Hepatocyte (in vitro differentiated cells): ENCODE results near the gene KRT84. TPM values are rescaled to one million over a fixed set of nuclear protein-coding genes. Genes with fewer than 3 reads are reported as not detected.

Source experiments
- DNase-seq: peaks from one replicate; pipeline ENCODE4 v3.0.0-alpha.2; 2016; ENCODE audit warnings: low spot score
- H2AFZ ChIP-seq: fragments of 200-600 bp; sonication (generic); 2 replicates; pipeline ENCODE4 v1.6.0; 2016; ENCODE audit warnings: antibody characterized with exemption, mild to moderate bottlenecking
- H3K27ac ChIP-seq: fragments of 200-600 bp; sonication (generic); 2 replicates; pipeline ENCODE4 v1.5.1; 2016; ENCODE audit warnings: mild to moderate bottlenecking
- H3K27me3 ChIP-seq: fragments of 200-600 bp; sonication (generic); 2 replicates; pipeline ENCODE4 v1.6.1; 2016
- H3K36me3 ChIP-seq: fragments of 200-600 bp; sonication (generic); replicated peaks from 2 replicates; pipeline ENCODE4 v1.5.1; 2016; ENCODE audit warnings: low read depth; ENCODE audit not compliant: insufficient read depth
- H3K4me1 ChIP-seq: fragments of 200-600 bp; sonication (generic); 2 replicates; pipeline ENCODE4 v1.5.1; 2016; ENCODE audit warnings: mild to moderate bottlenecking, moderate library complexity; ENCODE audit not compliant: insufficient read depth
- H3K4me2 ChIP-seq: fragments of 200-600 bp; sonication (generic); 2 replicates; pipeline ENCODE4 v1.6.0; 2016
- H3K4me3 ChIP-seq: fragments of 200-600 bp; sonication (generic); 2 replicates; pipeline ENCODE4 v1.5.1; 2016; ENCODE audit warnings: mild to moderate bottlenecking
- H3K79me2 ChIP-seq: fragments of 200-600 bp; sonication (generic); 2 replicates; pipeline ENCODE4 v1.6.0; 2017; ENCODE audit warnings: mild to moderate bottlenecking
- H3K9me2 ChIP-seq: fragments of 200-600 bp; sonication (generic); replicated peaks from 2 replicates; pipeline ENCODE4 v1.6.0; 2017; ENCODE audit warnings: mild to moderate bottlenecking; ENCODE audit not compliant: insufficient read depth
- H3K9me3 ChIP-seq: fragments of 200-600 bp; sonication (generic); 2 replicates; pipeline ENCODE4 v1.5.1; 2016; ENCODE audit warnings: low read depth, mild to moderate bottlenecking
- H4K20me1 ChIP-seq: fragments of 200-600 bp; sonication (generic); 2 replicates; pipeline ENCODE4 v1.6.0; 2016; ENCODE audit warnings: mild to moderate bottlenecking; ENCODE audit not compliant: insufficient read depth, poor library complexity, severe bottlenecking
- CTCF ChIP-seq: fragments of 200-600 bp; sonication (generic); IDR thresholded peaks from 2 replicates; pipeline ENCODE4 v1.5.1; 2016; ENCODE audit warnings: antibody characterized with exemption, mild to moderate bottlenecking; ENCODE audit not compliant: poor library complexity
- EZH2 ChIP-seq: fragments of 200-600 bp; sonication (generic); IDR thresholded peaks from 2 replicates; pipeline ENCODE4 v1.6.1; 2016; ENCODE audit warnings: antibody characterized with exemption, mild to moderate bottlenecking, borderline replicate concordance
- EZH2phosphoT487 ChIP-seq: fragments of 200-600 bp; sonication (generic); IDR thresholded peaks from one replicate; pipeline ENCODE4 v1.6.1; 2018; ENCODE audit warnings: antibody characterized with exemption, mild to moderate bottlenecking, low read depth, moderate library complexity; ENCODE audit not compliant: unreplicated experiment, severe bottlenecking
- WGBS: methylation state at CpG from one replicate; pipeline ENCODE4 v1.1.6; 2016; ENCODE audit warnings: low lambda C conversion rate; ENCODE audit errors: missing lambda C conversion rate; 5-methylcytosine and 5-hydroxymethylcytosine counted together
- polyA plus RNA-seq: library from polyadenylated mRNA; unstranded; fragments of >200 nt; fragmentation: Nextera tagmentation; extraction: Ambion mirVana; gene quantifications from 2 replicates; pipeline ENCODE4 v1.2.1, GENCODE V29; 2016
- total RNA-seq: library from RNA; depleted of rRNA; stranded (reverse); fragments of >200 nt; gene quantifications from 2 replicates; pipeline ENCODE4 v1.2.3, GENCODE V29; 2014

KRT84 gene
- total and polyA plus RNA-seq, 2 experiments from 2014 or later: not detected

GRCh38 chr12:52369809-52370208 lies 15.6 kb downstream of the KRT84 start:
- H3K4me1 ChIP-seq: peaks cover 3% of the 10 kb centered on the region
- no peak overlapping the region for H3K4me3 ChIP-seq
- no peaks in the 10 kb centered on the region for H3K9me2 ChIP-seq
- no peak for TF ChIP-seq CTCF
- no peak for TF ChIP-seq EZH2
- no peak for TF ChIP-seq EZH2phosphoT487
- no peaks in the 10 kb centered on the region for H3K36me3 ChIP-seq
- peaks cover 3% of the 10 kb centered on the region for H3K27me3 ChIP-seq
- DNase-seq: no peak
- 87% methylated on average over 6 of the region's 6 CpGs for WGBS
- H3K9me3 ChIP-seq: no peaks in the 10 kb centered on the region
- no peak overlapping the region for H3K4me2 ChIP-seq
- no peaks in the 10 kb centered on the region for H4K20me1 ChIP-seq
- no peaks in the 10 kb centered on the region for H3K79me2 ChIP-seq
- no peak overlapping the region for H3K27ac ChIP-seq
- no peak overlapping the region for H2AFZ ChIP-seq

- 60% methylated on average over 3 of the region's 3 CpGs for WGBS
- Histone ChIP-seq H4K20me1 (no peaks in the 10 kb centered on the region), H2AFZ (no peak overlapping the region), H3K9me3 (no peaks in the 10 kb centered on the region), H3K79me2 (no peaks in the 10 kb centered on the region), H3K27me3 (peaks cover 3% of the 10 kb centered on the region), H3K36me3 (no peaks in the 10 kb centered on the region), H3K27ac (no peak overlapping the region), H3K4me3 (no peak overlapping the region), H3K4me2 (no peak overlapping the region), H3K4me1 (peaks cover 3% of the 10 kb centered on the region), H3K9me2 (no peaks in the 10 kb centered on the region)
- TF ChIP-seq EZH2phosphoT487: no peak
- no peak for TF ChIP-seq EZH2
- no peak for TF ChIP-seq CTCF
- no peak for DNase-seq
These were observed 16.2 kb downstream of the KRT84 start for GRCh38 chr12:52369211-52369610.

- Histone ChIP-seq H3K4me1 (peaks cover 3% of the 10 kb centered on the region), H3K79me2 (no peaks in the 10 kb centered on the region), H2AFZ (no peak overlapping the region), H3K9me3 (no peaks in the 10 kb centered on the region), H3K27me3 (peaks cover 3% of the 10 kb centered on the region), H3K4me2 (no peak overlapping the region), H3K4me3 (no peak overlapping the region), H4K20me1 (no peaks in the 10 kb centered on the region), H3K36me3 (no peaks in the 10 kb centered on the region), H3K27ac (no peak overlapping the region), H3K9me2 (no peaks in the 10 kb centered on the region)
- no peak for DNase-seq
- WGBS: 59% methylated on average over 3 of the region's 3 CpGs
- no peak for TF ChIP-seq CTCF
- TF ChIP-seq EZH2phosphoT487: no peak
- TF ChIP-seq EZH2: no peak
These were observed 16.9 kb downstream of the KRT84 start for GRCh38 chr12:52368508-52368907.

GRCh38 chr12:52367876-52368275 lies 17.6 kb downstream of the KRT84 start:
- Histone ChIP-seq H3K4me2 (no peak overlapping the region), H3K36me3 (no peaks in the 10 kb centered on the region), H3K79me2 (no peaks in the 10 kb centered on the region), H3K27ac (no peak overlapping the region), H2AFZ (no peak overlapping the region), H3K4me3 (no peak overlapping the region), H4K20me1 (no peaks in the 10 kb centered on the region), H3K27me3 (peaks cover 3% of the 10 kb centered on the region), H3K9me2 (no peaks in the 10 kb centered on the region), H3K9me3 (no peaks in the 10 kb centered on the region), H3K4me1 (peaks cover 3% of the 10 kb centered on the region)
- TF ChIP-seq EZH2phosphoT487 (no peak), CTCF (no peak), EZH2 (no peak)
- DNase-seq: no peak
- WGBS: 93% methylated on average over 6 of the region's 6 CpGs
